Hepatocyte (in vitro differentiated cells): Measurements from ENCODE around the gene TNFRSF6B. TPM values are rescaled to one million over a fixed set of nuclear protein-coding genes. Genes with fewer than 3 reads are reported as not detected.

Experiments
- DNase-seq: peaks from one replicate; pipeline ENCODE4 v3.0.0-alpha.2; 2016; ENCODE audit warnings: low spot score
- H2AFZ ChIP-seq: fragments of 200-600 bp; sonication (generic); 2 replicates; pipeline ENCODE4 v1.6.0; 2016; ENCODE audit warnings: antibody characterized with exemption, mild to moderate bottlenecking
- H3K27ac ChIP-seq: fragments of 200-600 bp; sonication (generic); 2 replicates; pipeline ENCODE4 v1.5.1; 2016; ENCODE audit warnings: mild to moderate bottlenecking
- H3K27me3 ChIP-seq: fragments of 200-600 bp; sonication (generic); 2 replicates; pipeline ENCODE4 v1.6.1; 2016
- H3K36me3 ChIP-seq: fragments of 200-600 bp; sonication (generic); replicated peaks from 2 replicates; pipeline ENCODE4 v1.5.1; 2016; ENCODE audit warnings: low read depth; ENCODE audit not compliant: insufficient read depth
- H3K4me1 ChIP-seq: fragments of 200-600 bp; sonication (generic); 2 replicates; pipeline ENCODE4 v1.5.1; 2016; ENCODE audit warnings: mild to moderate bottlenecking, moderate library complexity; ENCODE audit not compliant: insufficient read depth
- H3K4me2 ChIP-seq: fragments of 200-600 bp; sonication (generic); 2 replicates; pipeline ENCODE4 v1.6.0; 2016
- H3K4me3 ChIP-seq: fragments of 200-600 bp; sonication (generic); 2 replicates; pipeline ENCODE4 v1.5.1; 2016; ENCODE audit warnings: mild to moderate bottlenecking
- H3K79me2 ChIP-seq: fragments of 200-600 bp; sonication (generic); 2 replicates; pipeline ENCODE4 v1.6.0; 2017; ENCODE audit warnings: mild to moderate bottlenecking
- H3K9me2 ChIP-seq: fragments of 200-600 bp; sonication (generic); replicated peaks from 2 replicates; pipeline ENCODE4 v1.6.0; 2017; ENCODE audit warnings: mild to moderate bottlenecking; ENCODE audit not compliant: insufficient read depth
- H3K9me3 ChIP-seq: fragments of 200-600 bp; sonication (generic); 2 replicates; pipeline ENCODE4 v1.5.1; 2016; ENCODE audit warnings: low read depth, mild to moderate bottlenecking
- H4K20me1 ChIP-seq: fragments of 200-600 bp; sonication (generic); 2 replicates; pipeline ENCODE4 v1.6.0; 2016; ENCODE audit warnings: mild to moderate bottlenecking; ENCODE audit not compliant: insufficient read depth, poor library complexity, severe bottlenecking
- CTCF ChIP-seq: fragments of 200-600 bp; sonication (generic); IDR thresholded peaks from 2 replicates; pipeline ENCODE4 v1.5.1; 2016; ENCODE audit warnings: antibody characterized with exemption, mild to moderate bottlenecking; ENCODE audit not compliant: poor library complexity
- EZH2 ChIP-seq: fragments of 200-600 bp; sonication (generic); IDR thresholded peaks from 2 replicates; pipeline ENCODE4 v1.6.1; 2016; ENCODE audit warnings: antibody characterized with exemption, mild to moderate bottlenecking, borderline replicate concordance
- EZH2phosphoT487 ChIP-seq: fragments of 200-600 bp; sonication (generic); IDR thresholded peaks from one replicate; pipeline ENCODE4 v1.6.1; 2018; ENCODE audit warnings: antibody characterized with exemption, mild to moderate bottlenecking, low read depth, moderate library complexity; ENCODE audit not compliant: unreplicated experiment, severe bottlenecking
- WGBS: methylation state at CpG from one replicate; pipeline ENCODE4 v1.1.6; 2016; ENCODE audit warnings: low lambda C conversion rate; ENCODE audit errors: missing lambda C conversion rate; 5-methylcytosine and 5-hydroxymethylcytosine counted together
- polyA plus RNA-seq: library from polyadenylated mRNA; unstranded; fragments of >200 nt; fragmentation: Nextera tagmentation; extraction: Ambion mirVana; gene quantifications from 2 replicates; pipeline ENCODE4 v1.2.1, GENCODE V29; 2016
- total RNA-seq: library from RNA; depleted of rRNA; stranded (reverse); fragments of >200 nt; gene quantifications from 2 replicates; pipeline ENCODE4 v1.2.3, GENCODE V29; 2014

Gene TNFRSF6B
- total and polyA plus RNA-seq, 2 experiments from 2014 or later: 0.97 to 4.2 TPM

DNA sequence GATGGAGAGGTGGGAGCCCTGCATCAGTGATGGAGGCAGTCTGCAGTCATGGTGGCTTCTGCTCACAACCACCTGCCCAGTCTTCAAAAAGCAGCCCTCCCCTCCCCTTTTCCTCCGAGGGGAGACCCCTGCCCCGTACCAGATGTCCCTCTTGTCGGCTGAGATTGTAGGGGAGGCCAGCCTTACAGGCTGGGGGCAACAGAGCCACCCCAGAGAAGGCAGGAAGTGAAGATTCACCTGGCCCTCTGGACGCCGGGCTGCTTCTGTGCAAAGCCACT, 4.5 kb downstream of the TNFRSF6B start:
- peaks cover 8% of the 10 kb centered on the region for H3K79me2 ChIP-seq
- H3K27ac ChIP-seq: no peak overlapping the region
- WGBS: 92% methylated on average over 5 of the region's 5 CpGs
- H3K9me2 ChIP-seq: no peaks in the 10 kb centered on the region
- H3K4me3 ChIP-seq: no peak overlapping the region
- H3K36me3 ChIP-seq: no peaks in the 10 kb centered on the region
- no peak overlapping the region for H3K4me2 ChIP-seq
- peaks cover 10% of the 10 kb centered on the region for H3K4me1 ChIP-seq
- no peak for TF ChIP-seq EZH2phosphoT487
- TF ChIP-seq CTCF: no peak
- no peak for TF ChIP-seq EZH2
- H2AFZ ChIP-seq: no peak overlapping the region
- no peaks in the 10 kb centered on the region for H3K9me3 ChIP-seq
- H3K27me3 ChIP-seq: no peaks in the 10 kb centered on the region
- DNase-seq: no peak
- H4K20me1 ChIP-seq: no peaks in the 10 kb centered on the region

DNA sequence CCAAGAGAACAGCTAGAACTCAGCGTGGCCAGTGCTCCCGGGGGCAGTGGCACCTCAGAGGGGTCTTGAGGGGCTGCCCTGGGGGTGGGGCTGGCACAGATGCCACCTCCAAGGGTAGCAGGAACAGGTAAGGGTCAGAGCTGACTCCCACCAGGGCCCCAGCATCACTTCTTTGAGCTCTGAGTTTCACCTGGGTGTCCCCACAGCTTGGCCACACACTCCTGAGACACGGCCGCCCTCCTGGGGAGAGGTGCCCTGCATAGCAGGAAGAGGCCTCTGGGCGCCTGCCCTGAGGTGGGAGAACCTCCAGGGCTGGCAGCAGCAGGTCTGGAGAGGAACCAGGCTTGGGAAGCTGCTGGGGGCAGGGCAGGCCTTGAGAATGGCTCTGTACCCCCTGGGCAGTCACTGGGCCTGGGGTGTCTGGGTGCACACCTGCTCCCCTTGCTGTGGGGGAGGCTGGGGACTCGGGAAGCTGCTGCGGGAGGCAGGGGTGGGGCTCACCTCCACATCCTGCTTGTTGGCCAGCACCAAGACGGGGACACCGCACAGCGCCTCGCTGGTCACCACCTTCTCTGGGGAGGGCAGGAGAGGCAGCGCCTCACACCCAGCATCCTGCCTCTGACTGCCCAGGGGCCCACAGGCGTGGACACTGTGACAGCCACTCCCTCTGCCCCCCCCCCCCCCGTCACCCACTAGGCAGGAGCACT, 5.0 kb downstream of the TNFRSF6B start:
- no peaks in the 10 kb centered on the region for H3K27me3 ChIP-seq
- 87% methylated on average over 5 of the region's 14 CpGs for WGBS
- no peak for TF ChIP-seq EZH2
- TF ChIP-seq EZH2phosphoT487: no peak
- no peak for TF ChIP-seq CTCF
- no peak overlapping the region for H2AFZ ChIP-seq
- peaks cover 13% of the 10 kb centered on the region for H3K4me1 ChIP-seq
- H3K36me3 ChIP-seq: no peaks in the 10 kb centered on the region
- no peak overlapping the region for H3K4me3 ChIP-seq
- no peaks in the 10 kb centered on the region for H3K9me2 ChIP-seq
- H3K79me2 ChIP-seq: peaks cover 13% of the 10 kb centered on the region
- H3K4me2 ChIP-seq: no peak overlapping the region
- DNase-seq: no peak
- no peak overlapping the region for H3K27ac ChIP-seq
- peaks cover 1% of the 10 kb centered on the region for H4K20me1 ChIP-seq
- no peaks in the 10 kb centered on the region for H3K9me3 ChIP-seq

GRCh38 chr20:63702036-63702665, 5.7 kb downstream of the TNFRSF6B start:
- Histone ChIP-seq H4K20me1 (peaks cover 3% of the 10 kb centered on the region), H3K4me2 (no peak overlapping the region), H3K27me3 (no peaks in the 10 kb centered on the region), H3K27ac (no peak overlapping the region), H3K79me2 (peaks cover 19% of the 10 kb centered on the region), H3K9me2 (no peaks in the 10 kb centered on the region), H3K9me3 (no peaks in the 10 kb centered on the region), H3K4me3 (no peak overlapping the region), H2AFZ (no peak overlapping the region), H3K36me3 (no peaks in the 10 kb centered on the region), H3K4me1 (peaks cover 9% of the 10 kb centered on the region)
- DNase-seq: no peak
- whole genome bisulfite sequencing: 92% methylated on average over 16 of the region's 16 CpGs
- TF ChIP-seq EZH2: no peak
- TF ChIP-seq EZH2phosphoT487: no peak
- TF ChIP-seq CTCF: no peak
